GM18520 (cell line): ENCODE measurements around the gene MLLT6.
"Not testable (repeated sequence)": the region's sequence is repeated elsewhere in the genome, so short reads cannot be mapped to it uniquely, and the experiment has no call there.

Source experiments
- ATAC-seq: cut with Tn5 transposase; IDR thresholded peaks from one replicate; pipeline ENCODE4 v1.9.1; 2021; ENCODE audit not compliant: unreplicated experiment

The MLLT6 gene

GRCh38 chr17:38725066-38725465 is 20.0 kb downstream of the MLLT6 start:
- ATAC-seq, result no peak

GRCh38 chr17:38726145-38726544 is 21.1 kb downstream of the MLLT6 start:
- ATAC-seq, result not testable (repeated sequence)

GRCh38 chr17:38727736-38728135 is 22.7 kb downstream of the MLLT6 start:
- ATAC-seq, result no peak

- ATAC-seq, result no peak
Observed at GRCh38 chr17:38728290-38728831, 23.3 kb downstream of the MLLT6 start.

- ATAC-seq, result no peak
Observed at GRCh38 chr17:38729368-38729885, 24.4 kb downstream of the MLLT6 start.

GRCh38 chr17:38729886-38730525 is 24.9 kb downstream of the MLLT6 start, which contains the start of gene CISD3:
CISD3 (plus strand) TSS chr17:38730341; CDS start chr17:38730359, 18 bp downstream.
- ATAC-seq, result peak; percentile 69

- no peak for ATAC-seq
Observed at GRCh38 chr17:38730526-38731379, 25.7 kb downstream of the MLLT6 start.

GRCh38 chr17:38731526-38732294 is 26.6 kb downstream of the MLLT6 start:
- ATAC-seq, result no peak

GRCh38 chr17:38732376-38733281 is 27.6 kb downstream of the MLLT6 start:
- no peak for ATAC-seq

GRCh38 chr17:38733282-38733981 is 28.4 kb downstream of the MLLT6 start:
- no peak for ATAC-seq

GRCh38 chr17:38733982-38734973 is 29.2 kb downstream of the MLLT6 start:
- ATAC-seq, result no peak

GRCh38 chr17:38735161-38735997 is 30.3 kb downstream of the MLLT6 start:
- ATAC-seq, result no peak

- no peak for ATAC-seq
Observed at GRCh38 chr17:38738007-38738662, 33.1 kb downstream of the MLLT6 start.

GRCh38 chr17:38738686-38739085 is 33.6 kb downstream of the MLLT6 start:
- ATAC-seq, result no peak

- ATAC-seq, result no peak
Observed at GRCh38 chr17:38739305-38739704, 34.2 kb downstream of the MLLT6 start.

GRCh38 chr17:38740044-38740443 is 35.0 kb downstream of the MLLT6 start:
- no peak for ATAC-seq

GRCh38 chr17:38740806-38741205 is 35.7 kb downstream of the MLLT6 start:
- ATAC-seq, result no peak
